B cell (primary cell): ENCODE results near the gene IL26. TPM values are rescaled to one million over a fixed set of nuclear protein-coding genes. Genes with fewer than 3 reads are reported as not detected.

Experiments used
- ATAC-seq: fragments of 200-7000 bp; cut with Tn5 transposase; one replicate; pipeline ENCODE4 v1.10.0; 2021; ENCODE audit warnings: low read depth, mild to moderate bottlenecking, moderate number of reproducible peaks, moderate library complexity
- CTCF ChIA-PET: fragments of 350-600 bp; sonication (Branson Sonifier 250); formaldehyde crosslinking; loops from one replicate; lab custom pipeline; 2021; ENCODE audit warnings: antibody characterized with exemption, inconsistent platforms; lab: Charles Lee
- POLR2A ChIA-PET: fragments of 350-600 bp; sonication (Branson Sonifier 250); formaldehyde crosslinking; loops from one replicate; lab custom pipeline; 2021; ENCODE audit warnings: antibody characterized with exemption; lab: Charles Lee
- DNase-seq: peaks from one replicate; pipeline ENCODE4 v3.0.0; 2013
- H2AFZ ChIP-seq: 2 replicates; pipeline ENCODE4 v1.6.1; 2012; ENCODE audit warnings: mild to moderate bottlenecking, low read depth, low read length; ENCODE audit not compliant: insufficient read depth, poor library complexity, severe bottlenecking
- H3K27ac ChIP-seq, 2 donors: 1 replicate in 1 of 2; 2 replicates in 1 of 2; pipeline ENCODE4 v1.5.1; 2012 to 2013; ENCODE audit warnings: low read length in 2 of 2, mild to moderate bottlenecking in 2 of 2, moderate library complexity in 1 of 2
- H3K27me3 ChIP-seq, 4 experiments: fragments of 200-600 bp in 1 of 4; sonication (generic) in 1 of 4; replicated peaks in 1 of 4; 1 replicate in 2 of 4; 2 replicates in 2 of 4; pipeline versions ENCODE4 v1.6.1 to v1.7.0; 2013 to 2016; ENCODE audit warnings: low read length in 3 of 4, mild to moderate bottlenecking in 2 of 4, mixed read lengths in 1 of 4, moderate library complexity in 1 of 4; ENCODE audit not compliant: insufficient read depth in 4 of 4, control insufficient read depth in 3 of 4; ENCODE audit errors: control extremely low read depth in 1 of 4
- H3K36me3 ChIP-seq, 2 experiments: replicated peaks in 1 of 2; 1 replicate in 1 of 2; 2 replicates in 1 of 2; pipeline versions ENCODE4 v1.6.1 to v1.7.1; 2013; ENCODE audit warnings: low read length in 1 of 2; ENCODE audit not compliant: insufficient read depth in 2 of 2, control insufficient read depth in 1 of 2; ENCODE audit errors: control extremely low read depth in 1 of 2, extremely low read depth in 1 of 2
- H3K4me1 ChIP-seq, 2 donors: fragments of 200-600 bp in 1 of 2; sonication (generic) in 1 of 2; 1 replicate in 1 of 2; 2 replicates in 1 of 2; pipeline versions ENCODE4 v1.5.1 to v1.6.1; 2013 to 2017; ENCODE audit warnings: low read length in 2 of 2; ENCODE audit not compliant: control insufficient read depth in 2 of 2, insufficient read depth in 2 of 2
- H3K4me2 ChIP-seq: replicated peaks from 2 replicates; pipeline ENCODE3; 2012; ENCODE audit warnings: mild to moderate bottlenecking, low read depth, low read length; ENCODE audit not compliant: poor library complexity, severe bottlenecking
- H3K4me3 ChIP-seq, 5 experiments: fragments of 200-600 bp in 1 of 5; sonication (generic) in 1 of 5; 1 replicate in 3 of 5; 2 replicates in 2 of 5; pipeline versions ENCODE4 v1.5.1 to v1.7.0; 2011 to 2016; ENCODE audit warnings: low read length in 4 of 5, mild to moderate bottlenecking in 4 of 5, low read depth in 2 of 5, control low read depth in 1 of 5, moderate library complexity in 1 of 5; ENCODE audit not compliant: insufficient read depth in 1 of 5; ENCODE audit errors: control extremely low read depth in 1 of 5, extremely low read depth in 1 of 5
- H3K79me2 ChIP-seq: fragments of 200-600 bp; sonication (generic); one replicate; pipeline ENCODE4 v1.6.0; 2016; ENCODE audit warnings: low read length; ENCODE audit not compliant: control insufficient read depth, insufficient read depth
- H3K9ac ChIP-seq: fragments of 200-600 bp; sonication (generic); 2 replicates; pipeline ENCODE4 v1.6.1; 2017; ENCODE audit warnings: mild to moderate bottlenecking, low read length, moderate library complexity
- H3K9me3 ChIP-seq, 3 donors: one replicate each; pipeline versions ENCODE4 v1.6.1 to v1.7.1; 2013; ENCODE audit warnings: low read length in 2 of 3; ENCODE audit not compliant: control insufficient read depth in 2 of 3, insufficient read depth in 1 of 3; ENCODE audit errors: control extremely low read depth in 1 of 3
- H4K20me1 ChIP-seq: 2 replicates; pipeline ENCODE4 v1.6.0; 2012; ENCODE audit warnings: mild to moderate bottlenecking, low read length; ENCODE audit not compliant: insufficient read depth, control insufficient read depth, poor library complexity, severe bottlenecking
- H3K27ac Mint-ChIP-seq: one replicate; pipeline ENCODE4 v1.8.0; 2021; ENCODE audit warnings: mixed read lengths
- H3K27me3 Mint-ChIP-seq: one replicate; pipeline ENCODE4 v1.8.0; 2021; ENCODE audit warnings: mixed read lengths
- H3K4me1 Mint-ChIP-seq: one replicate; pipeline ENCODE4 v1.8.0; 2021; ENCODE audit warnings: mixed read lengths
- H3K4me3 Mint-ChIP-seq: one replicate; pipeline ENCODE4 v1.8.0; 2021; ENCODE audit warnings: mixed read lengths
- H3K9me3 Mint-ChIP-seq: one replicate; pipeline ENCODE4 v1.8.0; 2022; ENCODE audit warnings: mixed read lengths; ENCODE audit not compliant: insufficient read depth
- CTCF ChIP-seq: fragments of 200-600 bp; IDR thresholded peaks from one replicate; pipeline ENCODE4 v1.8.0; 2022; ENCODE audit warnings: antibody characterized with exemption, mild to moderate bottlenecking
- EZH2 ChIP-seq: IDR thresholded peaks from 2 replicates; pipeline ENCODE4 v1.6.1; 2012; ENCODE audit warnings: borderline replicate concordance, low read depth, mild to moderate bottlenecking, moderate library complexity, low read length; ENCODE audit not compliant: insufficient read depth, poor library complexity, severe bottlenecking
- WGBS: methylation state at CpG from one replicate; pipeline ENCODE4 v1.1.5; 2013; ENCODE audit warnings: missing lambda C conversion rate; ENCODE audit not compliant: insufficient coverage; 5-methylcytosine and 5-hydroxymethylcytosine counted together
- intact Hi-C: fragments of 100-400 bp; cut with micrococcal nuclease; formaldehyde crosslinking; loops from one replicate; pipeline ENCODE4 v1.10.0; 2022
- polyA plus RNA-seq: library from polyadenylated mRNA; depleted of rRNA; stranded (reverse); fragments of >200 nt; gene quantifications from 2 replicates; pipeline ENCODE4 v1.2.3, GENCODE V29; 2012
- total RNA-seq, 2 donors: library from RNA; stranded (reverse); fragments of 120-200 nt in 1 of 2; gene quantifications; 1 replicate in 1 of 2; 2 replicates in 1 of 2; pipeline versions ENCODE4 v1.2.3 to v1.2.4, GENCODE V29; 2013 to 2022

Gene IL26
- total and polyA plus RNA-seq, 2 donors (not counting 1 experiment from before 2014, with no cell fraction given): not detected

- H3K36me3 ChIP-seq: no peaks in the 10 kb centered on the region
- Mint-ChIP-seq H3K27me3 (no peaks in the 10 kb centered on the region), H3K4me1 (peaks cover 20% of the 10 kb centered on the region), H3K27ac (no peak overlapping the region), H3K9me3 (no peaks in the 10 kb centered on the region), H3K4me3 (no peak overlapping the region)
- H3K4me3 ChIP-seq: no peak overlapping the region
- peaks cover 16 to 19% of the 10 kb centered on the region in 2 donors for H3K4me1 ChIP-seq
- ATAC-seq (no peak), DNase-seq (no peak)
- ChIA-PET POLR2A (no interaction called here), CTCF (interaction anchor here (4.5 kb wide), 1 partner anchor 10 kb away, joined by 35 read pairs; the partner anchor contains the start of gene IL26)
- no peaks in the 10 kb centered on the region for H3K27me3 ChIP-seq
- no peak for TF ChIP-seq EZH2
- TF ChIP-seq CTCF: no peak
- WGBS: 93% methylated on average over 2 of the region's 5 CpGs
- intact Hi-C loops: no loop called here
- H3K9ac ChIP-seq: no peak overlapping the region
- H3K79me2 ChIP-seq: no peaks in the 10 kb centered on the region
- H4K20me1 ChIP-seq: no peaks in the 10 kb centered on the region
- no peak overlapping the region for H3K4me2 ChIP-seq
- H3K9me3 ChIP-seq: no peaks in the 10 kb centered on the region
- no peak overlapping the region for H3K27ac ChIP-seq
- no peak overlapping the region for H2AFZ ChIP-seq
Measured at GRCh38 chr12:68233498-68233897, 7.9 kb upstream of the IL26 start.

DNA sequence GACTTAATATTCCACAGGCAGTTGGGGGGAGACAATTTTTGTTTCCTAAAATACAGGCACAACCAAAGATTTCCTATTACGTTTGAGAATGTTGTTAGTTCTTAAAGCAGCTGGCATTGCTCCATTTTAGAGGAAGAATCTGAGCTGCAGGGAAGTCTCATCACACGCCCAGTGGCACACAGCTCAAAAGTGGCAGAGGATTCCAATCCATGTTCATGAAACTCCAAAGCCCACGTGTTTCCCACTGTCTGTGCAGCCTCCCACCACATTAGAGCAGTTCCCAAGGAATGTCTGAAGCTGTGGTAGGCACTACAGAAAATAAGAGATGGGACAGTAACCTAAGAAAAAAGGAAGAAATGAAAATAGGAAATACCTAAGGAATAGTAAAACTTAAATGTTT, 6.1 kb upstream of the IL26 start:
- no peaks in the 10 kb centered on the region for H3K27me3 ChIP-seq
- no peak overlapping the region for H2AFZ ChIP-seq
- no peaks in the 10 kb centered on the region for H3K79me2 ChIP-seq
- peaks cover 8% of the 10 kb centered on the region for H3K4me1 Mint-ChIP-seq
- H3K4me2 ChIP-seq: no peak overlapping the region
- CTCF ChIA-PET: interaction anchor here (0.9 to 2.1 kb wide), 3 partner anchors 9 to 81 kb away, joined by 3 to 13 read pairs (median 6); no protein-coding TSS in a partner anchor
- ATAC-seq: no peak
- no peak for TF ChIP-seq EZH2
- no peak for TF ChIP-seq CTCF
- POLR2A ChIA-PET: no interaction called here
- no peak overlapping the region for H3K4me3 ChIP-seq
- no peak overlapping the region for H3K27ac Mint-ChIP-seq
- no peak overlapping the region for H3K9ac ChIP-seq
- intact Hi-C loops: no loop called here
- H3K4me3 Mint-ChIP-seq: no peak overlapping the region
- H3K27me3 Mint-ChIP-seq: no peaks in the 10 kb centered on the region
- peaks cover 4 to 8% of the 10 kb centered on the region in 2 donors for H3K4me1 ChIP-seq
- WGBS: 83% methylated on average over 1 of the region's 3 CpGs
- no peaks in the 10 kb centered on the region for H4K20me1 ChIP-seq
- H3K9me3 ChIP-seq: no peaks in the 10 kb centered on the region
- DNase-seq: no peak
- H3K27ac ChIP-seq: no peak overlapping the region
- H3K36me3 ChIP-seq: no peaks in the 10 kb centered on the region
- no peaks in the 10 kb centered on the region for H3K9me3 Mint-ChIP-seq
